Astrocyte of the cerebellum (primary cell): ENCODE results near the gene TWNK.
"Not testable (repeated sequence)": the region's sequence is repeated elsewhere in the genome, so short reads cannot be mapped to it uniquely, and the experiment has no call there.

Experiments used
- DNase-seq: peaks from one replicate; pipeline ENCODE4 v3.0.0-alpha.2; 2011; ENCODE audit warnings: low read depth
- H3K4me3 ChIP-seq: 2 replicates; pipeline ENCODE4 v1.5.1; 2011; ENCODE audit warnings: mild to moderate bottlenecking, low read depth, low read length, moderate library complexity
- CTCF ChIP-seq: IDR thresholded peaks from 2 replicates; pipeline ENCODE4 v1.5.1; 2012; ENCODE audit warnings: low read length, low read depth, moderate library complexity, mild to moderate bottlenecking; ENCODE audit errors: missing control alignments
- in situ Hi-C: cut with HindIII; loops from 2 replicates; pipeline ENCODE4 v1.10.0; 2017; ENCODE audit warnings: low sequenced_read_pairs

Gene TWNK

GRCh38 chr10:101033276-101033675 is 45.9 kb downstream of the TWNK start:
- H3K4me3 ChIP-seq: peak overlapping the region; percentile 88
- no peak for DNase-seq
- TF ChIP-seq CTCF: no peak
- in situ Hi-C loops: loop anchor here (5.0 kb wide), 1 partner anchor 36 kb away; the partner anchor contains the start of gene LZTS2

GRCh38 chr10:101034404-101034803 is 47.1 kb downstream of the TWNK start:
- DNase-seq, H3K4me3 ChIP-seq: not testable (repeated sequence)
- in situ Hi-C loops: loop anchor here (5.0 kb wide), 1 partner anchor 37 kb away; the partner anchor contains the start of gene LZTS2

- TF ChIP-seq CTCF: no peak
- DNase-seq: no peak
- H3K4me3 ChIP-seq: no peak overlapping the region
- in situ Hi-C loops: no loop called here
These were observed 48.0 kb downstream of the TWNK start for GRCh38 chr10:101035314-101035713.

- in situ Hi-C loops: no loop called here
- H3K4me3 ChIP-seq: no peak overlapping the region
- DNase-seq: no peak
- TF ChIP-seq CTCF: no peak
These were observed 48.8 kb downstream of the TWNK start for GRCh38 chr10:101035916-101036702.

- H3K4me3 ChIP-seq: no peak overlapping the region
- in situ Hi-C loops: no loop called here
- no peak for TF ChIP-seq CTCF
- no peak for DNase-seq
These were observed 49.4 kb downstream of the TWNK start for GRCh38 chr10:101036726-101037125.

GRCh38 chr10:101038484-101038883 is 51.1 kb downstream of the TWNK start:
- DNase-seq: no peak
- in situ Hi-C loops: no loop called here
- H3K4me3 ChIP-seq: no peak overlapping the region
- TF ChIP-seq CTCF: no peak

- TF ChIP-seq CTCF: no peak
- DNase-seq: no peak
- no peak overlapping the region for H3K4me3 ChIP-seq
- in situ Hi-C loops: no loop called here
These were observed 52.7 kb downstream of the TWNK start for GRCh38 chr10:101040061-101040460.
